ENCODE data around the gene SPHK2.

- no peak for TF ChIP-seq CTCF (IDR thresholded peaks at IDR 0.05)
- TF ChIP-seq POLR2A (IDR thresholded peaks at IDR 0.05): no peak
- no peak for TF ChIP-seq EP300 (IDR thresholded peaks at IDR 0.05)
Observed at GRCh38 chr19:48613852-48614435, 5.4 kb upstream of the SPHK2 start.

Measured in upper lobe of left lung (tissue), 4 donors.